GM23338 (cell line): ENCODE data around the gene TOR3A.

Experiments used
- CREB1 ChIP-seq: fragments of 250-450 bp; sonication (Bioruptor Pico); IDR thresholded peaks from 2 replicates; pipeline ENCODE4 v1.5.0; 2020; ENCODE audit warnings: low read depth, mild to moderate bottlenecking, moderate library complexity
- EZH2 ChIP-seq: fragments of 200-600 bp; sonication (generic); IDR thresholded peaks from one replicate; pipeline ENCODE4 v1.8.0; 2017; ENCODE audit warnings: antibody characterized with exemption, mild to moderate bottlenecking, low read depth; ENCODE audit not compliant: unreplicated experiment
- EZH2phosphoT487 ChIP-seq: fragments of 200-600 bp; sonication (generic); IDR thresholded peaks from one replicate; pipeline ENCODE4 v1.8.1; 2018; ENCODE audit warnings: antibody characterized with exemption; ENCODE audit not compliant: unreplicated experiment
- JUNB ChIP-seq: IDR thresholded peaks from one replicate; pipeline ENCODE4 v1.6.1; 2016; ENCODE audit warnings: antibody characterized with exemption; ENCODE audit not compliant: unreplicated experiment
- NANOG ChIP-seq: IDR thresholded peaks from 2 replicates; pipeline ENCODE4 v1.6.1; 2016; ENCODE audit warnings: antibody characterized with exemption, borderline replicate concordance
- POLR2AphosphoS5 ChIP-seq: IDR thresholded peaks from 2 replicates; pipeline ENCODE4 v1.6.1; 2016; ENCODE audit warnings: antibody characterized with exemption, low read depth
- STAT1 ChIP-seq: IDR thresholded peaks from one replicate; pipeline ENCODE4 v1.6.1; 2016; ENCODE audit warnings: antibody characterized with exemption; ENCODE audit not compliant: unreplicated experiment
- ZNF114 ChIP-seq: fragments of 250-450 bp; sonication (Bioruptor Pico); IDR thresholded peaks from 2 replicates; pipeline ENCODE4 v1.5.0; 2020; ENCODE audit warnings: mild to moderate bottlenecking, moderate library complexity
- ZNF331 ChIP-seq: fragments of 250-450 bp; sonication (Bioruptor Pico); IDR thresholded peaks from 2 replicates; pipeline ENCODE4 v1.5.0; 2020; ENCODE audit warnings: low read depth, mild to moderate bottlenecking, moderate library complexity
- TF ChIP-seq, protein P1 (sequence below), 2 experiments: fragments of 200-600 bp in 1 of 2; sonication (generic) in 1 of 2; conservative IDR thresholded peaks; 2 replicates each; pipeline versions ENCODE4 v1.5.1 to v1.6.1; 2016 to 2017; ENCODE audit warnings: antibody characterized with exemption in 2 of 2, low read depth in 2 of 2, mild to moderate bottlenecking in 2 of 2, moderate library complexity in 1 of 2
- TF ChIP-seq, protein P2 (sequence below): IDR thresholded peaks from one replicate; pipeline ENCODE4 v1.6.1; 2018; ENCODE audit warnings: antibody characterized with exemption; ENCODE audit not compliant: unreplicated experiment
- TF ChIP-seq, protein P3 (sequence below): IDR thresholded peaks from 2 replicates; pipeline ENCODE4 v1.6.1; 2016; ENCODE audit warnings: antibody characterized with exemption
- TF ChIP-seq, protein P4 (sequence below): fragments of 250-450 bp; sonication (Bioruptor Pico); IDR thresholded peaks from 2 replicates; pipeline ENCODE4 v1.5.0; 2020; ENCODE audit warnings: mild to moderate bottlenecking, moderate library complexity

DNA sequence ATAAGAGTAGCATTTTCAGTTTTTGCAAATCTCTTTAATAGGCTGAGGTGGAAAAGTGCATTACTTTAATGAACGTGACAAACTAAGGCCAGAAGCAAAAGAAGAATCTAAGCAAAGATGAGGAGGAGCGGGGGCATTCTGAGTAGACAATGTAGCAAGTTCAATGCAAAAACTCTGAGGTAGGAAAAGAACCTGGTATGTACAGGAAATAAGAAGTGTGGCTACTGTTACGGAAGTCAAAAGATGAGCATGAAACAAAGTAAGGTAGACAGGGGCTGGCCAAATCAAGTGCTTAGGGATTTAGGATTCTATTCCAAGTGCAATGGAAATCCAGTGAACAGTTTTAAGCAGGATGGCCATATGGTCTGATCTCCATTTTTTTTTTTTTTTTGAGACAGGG, 63.7 kb downstream of the TOR3A start:
- TF ChIP-seq, protein P1, sequence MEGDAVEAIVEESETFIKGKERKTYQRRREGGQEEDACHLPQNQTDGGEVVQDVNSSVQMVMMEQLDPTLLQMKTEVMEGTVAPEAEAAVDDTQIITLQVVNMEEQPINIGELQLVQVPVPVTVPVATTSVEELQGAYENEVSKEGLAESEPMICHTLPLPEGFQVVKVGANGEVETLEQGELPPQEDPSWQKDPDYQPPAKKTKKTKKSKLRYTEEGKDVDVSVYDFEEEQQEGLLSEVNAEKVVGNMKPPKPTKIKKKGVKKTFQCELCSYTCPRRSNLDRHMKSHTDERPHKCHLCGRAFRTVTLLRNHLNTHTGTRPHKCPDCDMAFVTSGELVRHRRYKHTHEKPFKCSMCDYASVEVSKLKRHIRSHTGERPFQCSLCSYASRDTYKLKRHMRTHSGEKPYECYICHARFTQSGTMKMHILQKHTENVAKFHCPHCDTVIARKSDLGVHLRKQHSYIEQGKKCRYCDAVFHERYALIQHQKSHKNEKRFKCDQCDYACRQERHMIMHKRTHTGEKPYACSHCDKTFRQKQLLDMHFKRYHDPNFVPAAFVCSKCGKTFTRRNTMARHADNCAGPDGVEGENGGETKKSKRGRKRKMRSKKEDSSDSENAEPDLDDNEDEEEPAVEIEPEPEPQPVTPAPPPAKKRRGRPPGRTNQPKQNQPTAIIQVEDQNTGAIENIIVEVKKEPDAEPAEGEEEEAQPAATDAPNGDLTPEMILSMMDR (conservative IDR thresholded peaks at IDR 0.05; ENCODE audit: low read depth in 2 of 2), result no peak
- TF ChIP-seq EZH2 (no peak), JUNB (no peak), ZNF114 (no peak), EZH2phosphoT487 (no peak), POLR2AphosphoS5 (no peak), NANOG (no peak), CREB1 (CRISPR knock-in tag) (no peak), ZNF331 (CRISPR knock-in tag) (no peak), STAT1 (no peak)
- TF ChIP-seq, protein P2, sequence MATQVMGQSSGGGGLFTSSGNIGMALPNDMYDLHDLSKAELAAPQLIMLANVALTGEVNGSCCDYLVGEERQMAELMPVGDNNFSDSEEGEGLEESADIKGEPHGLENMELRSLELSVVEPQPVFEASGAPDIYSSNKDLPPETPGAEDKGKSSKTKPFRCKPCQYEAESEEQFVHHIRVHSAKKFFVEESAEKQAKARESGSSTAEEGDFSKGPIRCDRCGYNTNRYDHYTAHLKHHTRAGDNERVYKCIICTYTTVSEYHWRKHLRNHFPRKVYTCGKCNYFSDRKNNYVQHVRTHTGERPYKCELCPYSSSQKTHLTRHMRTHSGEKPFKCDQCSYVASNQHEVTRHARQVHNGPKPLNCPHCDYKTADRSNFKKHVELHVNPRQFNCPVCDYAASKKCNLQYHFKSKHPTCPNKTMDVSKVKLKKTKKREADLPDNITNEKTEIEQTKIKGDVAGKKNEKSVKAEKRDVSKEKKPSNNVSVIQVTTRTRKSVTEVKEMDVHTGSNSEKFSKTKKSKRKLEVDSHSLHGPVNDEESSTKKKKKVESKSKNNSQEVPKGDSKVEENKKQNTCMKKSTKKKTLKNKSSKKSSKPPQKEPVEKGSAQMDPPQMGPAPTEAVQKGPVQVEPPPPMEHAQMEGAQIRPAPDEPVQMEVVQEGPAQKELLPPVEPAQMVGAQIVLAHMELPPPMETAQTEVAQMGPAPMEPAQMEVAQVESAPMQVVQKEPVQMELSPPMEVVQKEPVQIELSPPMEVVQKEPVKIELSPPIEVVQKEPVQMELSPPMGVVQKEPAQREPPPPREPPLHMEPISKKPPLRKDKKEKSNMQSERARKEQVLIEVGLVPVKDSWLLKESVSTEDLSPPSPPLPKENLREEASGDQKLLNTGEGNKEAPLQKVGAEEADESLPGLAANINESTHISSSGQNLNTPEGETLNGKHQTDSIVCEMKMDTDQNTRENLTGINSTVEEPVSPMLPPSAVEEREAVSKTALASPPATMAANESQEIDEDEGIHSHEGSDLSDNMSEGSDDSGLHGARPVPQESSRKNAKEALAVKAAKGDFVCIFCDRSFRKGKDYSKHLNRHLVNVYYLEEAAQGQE, result no peak
- TF ChIP-seq, protein P3, sequence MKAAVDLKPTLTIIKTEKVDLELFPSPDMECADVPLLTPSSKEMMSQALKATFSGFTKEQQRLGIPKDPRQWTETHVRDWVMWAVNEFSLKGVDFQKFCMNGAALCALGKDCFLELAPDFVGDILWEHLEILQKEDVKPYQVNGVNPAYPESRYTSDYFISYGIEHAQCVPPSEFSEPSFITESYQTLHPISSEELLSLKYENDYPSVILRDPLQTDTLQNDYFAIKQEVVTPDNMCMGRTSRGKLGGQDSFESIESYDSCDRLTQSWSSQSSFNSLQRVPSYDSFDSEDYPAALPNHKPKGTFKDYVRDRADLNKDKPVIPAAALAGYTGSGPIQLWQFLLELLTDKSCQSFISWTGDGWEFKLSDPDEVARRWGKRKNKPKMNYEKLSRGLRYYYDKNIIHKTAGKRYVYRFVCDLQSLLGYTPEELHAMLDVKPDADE, result no peak
- TF ChIP-seq, protein P4, sequence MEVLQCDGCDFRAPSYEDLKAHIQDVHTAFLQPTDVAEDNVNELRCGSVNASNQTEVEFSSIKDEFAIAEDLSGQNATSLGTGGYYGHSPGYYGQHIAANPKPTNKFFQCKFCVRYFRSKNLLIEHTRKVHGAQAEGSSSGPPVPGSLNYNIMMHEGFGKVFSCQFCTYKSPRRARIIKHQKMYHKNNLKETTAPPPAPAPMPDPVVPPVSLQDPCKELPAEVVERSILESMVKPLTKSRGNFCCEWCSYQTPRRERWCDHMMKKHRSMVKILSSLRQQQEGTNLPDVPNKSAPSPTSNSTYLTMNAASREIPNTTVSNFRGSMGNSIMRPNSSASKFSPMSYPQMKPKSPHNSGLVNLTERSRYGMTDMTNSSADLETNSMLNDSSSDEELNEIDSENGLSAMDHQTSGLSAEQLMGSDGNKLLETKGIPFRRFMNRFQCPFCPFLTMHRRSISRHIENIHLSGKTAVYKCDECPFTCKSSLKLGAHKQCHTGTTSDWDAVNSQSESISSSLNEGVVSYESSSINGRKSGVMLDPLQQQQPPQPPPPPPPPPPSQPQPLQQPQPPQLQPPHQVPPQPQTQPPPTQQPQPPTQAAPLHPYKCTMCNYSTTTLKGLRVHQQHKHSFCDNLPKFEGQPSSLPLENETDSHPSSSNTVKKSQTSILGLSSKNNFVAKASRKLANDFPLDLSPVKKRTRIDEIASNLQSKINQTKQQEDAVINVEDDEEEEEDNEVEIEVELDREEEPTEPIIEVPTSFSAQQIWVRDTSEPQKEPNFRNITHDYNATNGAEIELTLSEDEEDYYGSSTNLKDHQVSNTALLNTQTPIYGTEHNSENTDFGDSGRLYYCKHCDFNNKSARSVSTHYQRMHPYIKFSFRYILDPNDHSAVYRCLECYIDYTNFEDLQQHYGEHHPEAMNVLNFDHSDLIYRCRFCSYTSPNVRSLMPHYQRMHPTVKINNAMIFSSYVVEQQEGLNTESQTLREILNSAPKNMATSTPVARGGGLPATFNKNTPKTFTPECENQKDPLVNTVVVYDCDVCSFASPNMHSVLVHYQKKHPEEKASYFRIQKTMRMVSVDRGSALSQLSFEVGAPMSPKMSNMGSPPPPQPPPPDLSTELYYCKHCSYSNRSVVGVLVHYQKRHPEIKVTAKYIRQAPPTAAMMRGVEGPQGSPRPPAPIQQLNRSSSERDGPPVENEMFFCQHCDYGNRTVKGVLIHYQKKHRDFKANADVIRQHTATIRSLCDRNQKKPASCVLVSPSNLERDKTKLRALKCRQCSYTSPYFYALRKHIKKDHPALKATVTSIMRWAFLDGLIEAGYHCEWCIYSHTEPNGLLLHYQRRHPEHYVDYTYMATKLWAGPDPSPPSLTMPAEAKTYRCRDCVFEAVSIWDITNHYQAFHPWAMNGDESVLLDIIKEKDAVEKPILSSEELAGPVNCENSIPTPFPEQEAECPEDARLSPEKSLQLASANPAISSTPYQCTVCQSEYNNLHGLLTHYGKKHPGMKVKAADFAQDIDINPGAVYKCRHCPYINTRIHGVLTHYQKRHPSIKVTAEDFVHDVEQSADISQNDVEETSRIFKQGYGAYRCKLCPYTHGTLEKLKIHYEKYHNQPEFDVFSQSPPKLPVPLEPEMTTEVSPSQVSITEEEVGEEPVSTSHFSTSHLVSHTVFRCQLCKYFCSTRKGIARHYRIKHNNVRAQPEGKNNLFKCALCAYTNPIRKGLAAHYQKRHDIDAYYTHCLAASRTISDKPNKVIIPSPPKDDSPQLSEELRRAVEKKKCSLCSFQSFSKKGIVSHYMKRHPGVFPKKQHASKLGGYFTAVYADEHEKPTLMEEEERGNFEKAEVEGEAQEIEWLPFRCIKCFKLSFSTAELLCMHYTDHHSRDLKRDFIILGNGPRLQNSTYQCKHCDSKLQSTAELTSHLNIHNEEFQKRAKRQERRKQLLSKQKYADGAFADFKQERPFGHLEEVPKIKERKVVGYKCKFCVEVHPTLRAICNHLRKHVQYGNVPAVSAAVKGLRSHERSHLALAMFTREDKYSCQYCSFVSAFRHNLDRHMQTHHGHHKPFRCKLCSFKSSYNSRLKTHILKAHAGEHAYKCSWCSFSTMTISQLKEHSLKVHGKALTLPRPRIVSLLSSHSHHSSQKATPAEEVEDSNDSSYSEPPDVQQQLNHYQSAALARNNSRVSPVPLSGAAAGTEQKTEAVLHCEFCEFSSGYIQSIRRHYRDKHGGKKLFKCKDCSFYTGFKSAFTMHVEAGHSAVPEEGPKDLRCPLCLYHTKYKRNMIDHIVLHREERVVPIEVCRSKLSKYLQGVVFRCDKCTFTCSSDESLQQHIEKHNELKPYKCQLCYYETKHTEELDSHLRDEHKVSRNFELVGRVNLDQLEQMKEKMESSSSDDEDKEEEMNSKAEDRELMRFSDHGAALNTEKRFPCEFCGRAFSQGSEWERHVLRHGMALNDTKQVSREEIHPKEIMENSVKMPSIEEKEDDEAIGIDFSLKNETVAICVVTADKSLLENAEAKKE (CRISPR knock-in tag), result no peak
